ENCODE data around the gene RABIF. TPM values are rescaled to one million over a fixed set of nuclear protein-coding genes. Genes with fewer than 3 reads are reported as not detected.

Gene RABIF
- total RNA-seq, 6 experiments from 2014 or later = 2.6 to 6.3 (median 4.5) TPM

GRCh38 chr1:202854787-202855186, 34.2 kb downstream of the RABIF start:
- Histone ChIP-seq H3K27me3 (no peaks in the 10 kb centered on the region), H3K4me1 (peaks cover 0 to 24% (median 0%) of the 10 kb centered on the region in 4 donors), H3K27ac (no peak overlapping the region), H3K9me3 (no peaks in the 10 kb centered on the region), H3K4me3 (no peak overlapping the region), H3K36me3 (no peaks in the 10 kb centered on the region)
- no peak for ATAC-seq
- TF ChIP-seq CTCF (IDR thresholded peaks at IDR 0.05) (no peak), POLR2A (IDR thresholded peaks at IDR 0.05) (no peak)
- 80% methylated on average over 2 of the region's 8 CpGs for WGBS (ENCODE audit: insufficient coverage, low coverage, low lambda C conversion rate, missing lambda C conversion rate)
- intact Hi-C loops (cut with DNase I) = no loop called here
- DNase-seq = no peak

- H3K4me3 ChIP-seq = no peak overlapping the region
- H3K4me1 ChIP-seq = peaks cover 0 to 13% (median 0%) of the 10 kb centered on the region in 4 donors
- H3K27me3 ChIP-seq = no peaks in the 10 kb centered on the region
- no peak overlapping the region for H3K27ac ChIP-seq
- TF ChIP-seq POLR2A (IDR thresholded peaks at IDR 0.05) (no peak), CTCF (IDR thresholded peaks at IDR 0.05) (peak; percentile 13 to 28 (median 22))
- intact Hi-C loops (cut with DNase I) = no loop called here
- 33% methylated on average over 3 of the region's 15 CpGs for WGBS (ENCODE audit: insufficient coverage, low coverage, low lambda C conversion rate, missing lambda C conversion rate)
- peak in 3 of 4 donors; percentile 29 to 38 (median 36) for ATAC-seq
- no peaks in the 10 kb centered on the region for H3K9me3 ChIP-seq
- DNase-seq = no peak
- H3K36me3 ChIP-seq = no peaks in the 10 kb centered on the region
Measured at GRCh38 chr1:202852163-202852904, 36.6 kb downstream of the RABIF start.

- intact Hi-C loops (cut with DNase I) = no loop called here
- DNase-seq (no peak), ATAC-seq (no peak)
- Histone ChIP-seq H3K27me3 (no peaks in the 10 kb centered on the region), H3K36me3 (no peaks in the 10 kb centered on the region), H3K4me3 (no peak overlapping the region), H3K27ac (no peak overlapping the region), H3K9me3 (no peaks in the 10 kb centered on the region), H3K4me1 (peaks cover 0 to 8% (median 0%) of the 10 kb centered on the region in 4 donors)
- 87% methylated on average over 4 of the region's 7 CpGs for WGBS (ENCODE audit: insufficient coverage, low coverage, low lambda C conversion rate, missing lambda C conversion rate)
- TF ChIP-seq POLR2A (IDR thresholded peaks at IDR 0.05) (no peak), CTCF (IDR thresholded peaks at IDR 0.05) (no peak)
Measured at GRCh38 chr1:202850593-202851362, 38.2 kb downstream of the RABIF start.

GRCh38 chr1:202848191-202848542, 40.8 kb downstream of the RABIF start:
- DNase-seq (no peak), ATAC-seq (no peak)
- TF ChIP-seq CTCF (IDR thresholded peaks at IDR 0.05) (no peak), POLR2A (IDR thresholded peaks at IDR 0.05) (no peak)
- WGBS (ENCODE audit: insufficient coverage, low coverage, low lambda C conversion rate, missing lambda C conversion rate) = 46% methylated on average over 1 of the region's 2 CpGs
- H3K27ac ChIP-seq = peak overlapping the region in 1 of 3 donors; percentile 4
- H3K27me3 ChIP-seq = no peaks in the 10 kb centered on the region
- no peak overlapping the region for H3K4me3 ChIP-seq
- H3K9me3 ChIP-seq = no peaks in the 10 kb centered on the region
- intact Hi-C loops (cut with DNase I) = no loop called here
- peaks cover 0 to 8% (median 0%) of the 10 kb centered on the region in 4 donors for H3K4me1 ChIP-seq
- H3K36me3 ChIP-seq = no peaks in the 10 kb centered on the region
